Measurements from ENCODE around the gene CHTF18.

The CHTF18 gene

DNA sequence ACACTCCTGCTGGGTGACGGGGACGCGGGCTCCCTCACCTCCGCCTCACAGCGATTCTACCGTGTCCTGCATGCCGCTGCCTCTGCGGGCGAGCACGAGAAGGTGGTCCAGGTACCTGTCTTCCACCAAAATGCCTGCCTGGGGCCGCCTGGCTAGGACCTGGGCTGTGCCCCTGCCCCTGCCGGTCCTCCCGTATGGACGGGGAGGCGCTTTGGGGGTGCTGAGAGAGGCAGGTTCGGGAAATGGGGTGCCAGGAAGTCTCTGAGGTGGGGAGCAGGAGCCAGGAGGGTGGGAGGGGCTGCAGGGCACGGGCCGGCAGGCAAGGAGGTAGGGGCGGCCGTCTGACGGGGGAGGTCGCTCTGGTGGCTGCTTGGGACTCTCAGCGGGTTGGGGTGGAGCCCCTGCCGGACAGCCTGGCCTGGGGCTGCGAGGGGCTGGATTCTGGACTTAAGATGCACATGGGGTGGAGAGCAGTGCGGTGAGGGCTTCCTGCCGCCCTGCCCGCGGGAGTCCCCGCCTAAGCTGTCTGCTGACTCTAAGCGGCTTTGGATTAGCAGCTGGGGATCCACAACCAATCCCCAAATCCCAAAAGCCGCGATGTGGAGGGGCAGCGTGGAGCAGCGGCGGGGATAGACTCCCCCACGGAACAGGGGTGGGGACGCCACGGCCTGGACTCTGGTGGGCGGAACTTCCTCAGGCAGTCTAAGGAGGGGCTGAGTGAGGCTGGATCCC lies 5.8 kb downstream of the CHTF18 start:
- no peak for DNase-seq

GRCh38 chr16:794853-795466 lies 6.5 kb downstream of the CHTF18 start:
- no peak for DNase-seq

- no peak for DNase-seq
Measured at GRCh38 chr16:795580-796229, 7.3 kb downstream of the CHTF18 start.

GRCh38 chr16:796296-797119 lies 8.1 kb downstream of the CHTF18 start:
- DNase-seq = no peak

DNA sequence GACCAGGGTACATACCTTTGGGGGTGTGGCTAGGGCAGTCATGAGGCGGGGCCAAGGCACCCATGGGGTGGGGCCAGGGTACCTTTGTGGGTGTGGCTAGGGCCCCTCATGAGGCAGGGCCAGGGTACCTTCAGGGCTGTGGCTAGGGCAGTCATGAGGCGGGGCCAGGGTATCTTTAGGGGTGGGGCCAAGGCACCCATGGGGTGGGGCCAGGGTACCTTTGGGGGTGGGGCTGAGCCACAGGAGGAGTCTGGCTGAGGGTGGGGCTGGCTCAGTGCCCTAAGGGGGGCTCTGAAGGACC lies 8.7 kb downstream of the CHTF18 start:
- DNase-seq = no peak

DNA sequence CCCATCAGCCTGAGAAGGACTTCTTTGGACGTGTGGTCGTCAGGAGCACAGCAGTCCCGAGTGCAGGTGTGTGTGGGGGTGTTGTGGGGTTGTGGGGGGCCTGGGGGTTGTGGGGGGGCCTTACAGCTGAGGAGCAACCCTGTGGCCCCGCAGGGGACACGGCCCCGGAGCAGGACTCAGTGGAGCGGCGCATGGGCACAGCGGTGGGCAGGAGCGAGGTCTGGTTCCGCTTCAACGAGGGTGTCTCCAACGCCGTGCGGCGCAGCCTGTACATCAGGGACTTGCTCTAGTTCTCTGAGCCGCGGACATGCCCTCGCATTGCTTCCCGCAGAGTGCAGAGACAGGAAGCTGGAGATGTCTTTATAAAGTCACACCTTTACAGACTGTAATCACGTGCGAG lies 9.3 kb downstream of the CHTF18 start:
- DNase-seq = no peak

GRCh38 chr16:798666-799065 lies 10.2 kb downstream of the CHTF18 start:
- no peak for DNase-seq

DNA sequence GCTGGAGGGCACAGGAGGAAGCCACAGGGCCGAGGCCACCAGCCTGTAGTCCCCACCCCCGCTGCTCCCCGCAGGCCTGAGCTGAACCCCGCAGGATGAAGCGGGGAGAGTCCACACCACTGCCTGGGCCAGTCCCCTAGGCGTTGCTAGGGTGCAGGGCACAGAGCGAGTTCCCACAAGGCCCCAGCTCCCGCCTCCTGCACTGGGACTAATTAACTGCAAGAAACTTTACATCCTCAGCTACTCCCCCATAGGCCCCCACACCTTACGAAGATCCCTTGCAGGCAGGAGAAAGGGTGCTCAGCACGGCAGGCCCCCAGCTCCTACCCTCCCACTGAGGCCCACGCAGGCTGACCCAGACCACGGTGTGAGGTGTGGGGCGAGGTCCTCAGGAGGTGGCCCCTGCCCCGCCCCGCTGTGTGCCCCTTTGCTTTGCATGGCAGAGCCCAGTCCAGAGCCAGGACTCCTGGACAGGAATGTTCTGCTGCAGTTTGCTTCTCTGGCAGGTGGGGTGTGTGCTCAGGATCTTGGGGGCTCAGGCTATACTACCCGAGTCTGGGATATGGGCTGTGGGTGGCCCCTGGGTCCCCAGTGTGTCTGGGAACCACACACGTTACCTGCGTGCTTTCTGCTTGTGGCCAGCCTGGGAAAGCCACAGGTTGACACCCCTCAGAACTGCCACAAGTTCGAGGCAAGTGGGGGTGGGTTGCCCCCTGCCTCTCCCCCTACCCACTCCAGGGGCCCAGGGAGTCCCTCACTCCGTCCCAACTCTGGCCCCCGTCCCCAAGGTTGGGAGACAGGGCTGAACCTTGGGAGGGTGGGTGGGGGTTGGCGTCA lies 10.9 kb downstream of the CHTF18 start:
- DNase-seq = no peak

GRCh38 chr16:799948-800833 lies 11.8 kb downstream of the CHTF18 start, which contains the start of gene GNG13:
GNG13 (minus strand) TSS chr16:800734; CDS start chr16:799077, 1,657 bp downstream.
- no peak for DNase-seq

GRCh38 chr16:800834-801511 lies 12.6 kb downstream of the CHTF18 start:
- no peak for DNase-seq

DNA sequence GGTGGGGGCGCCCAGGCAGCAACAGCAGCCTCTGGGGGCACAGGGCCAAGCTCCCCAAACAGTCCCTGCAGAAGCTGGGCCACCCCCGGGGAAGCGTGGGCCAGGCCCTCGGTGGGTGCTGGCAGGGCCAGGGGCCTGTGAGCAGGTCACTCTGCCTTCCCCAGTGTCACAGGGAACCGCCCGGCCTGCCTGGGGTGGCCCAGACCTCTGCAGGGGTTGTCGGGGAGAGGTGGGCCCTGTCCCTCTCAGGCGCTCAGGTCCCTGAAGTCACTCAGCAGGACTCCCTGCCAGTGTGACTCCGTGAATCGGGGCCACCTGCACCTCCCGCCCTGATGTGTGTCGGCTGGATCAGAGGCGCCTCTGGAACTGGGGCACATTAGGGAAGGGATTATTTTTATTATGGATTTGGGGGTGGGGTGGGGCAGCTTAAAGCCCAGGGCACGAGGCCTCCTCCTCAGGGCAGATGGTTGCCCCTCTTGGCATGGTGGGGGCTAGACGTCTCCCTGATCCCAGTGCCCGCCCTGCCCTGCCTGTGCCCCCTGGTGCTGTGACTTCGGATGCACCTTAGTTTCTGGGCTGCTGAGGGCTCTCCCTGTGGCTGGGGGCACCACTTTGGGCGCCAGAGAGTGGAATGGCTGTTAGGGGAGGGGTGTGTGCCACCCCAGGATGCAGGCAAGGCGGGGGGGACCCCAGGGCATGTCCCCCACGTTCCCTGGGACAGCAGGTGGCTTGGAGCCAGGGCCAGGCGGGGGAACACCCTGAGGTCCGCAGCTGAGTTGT lies 13.4 kb downstream of the CHTF18 start:
- DNase-seq = no peak

DNA sequence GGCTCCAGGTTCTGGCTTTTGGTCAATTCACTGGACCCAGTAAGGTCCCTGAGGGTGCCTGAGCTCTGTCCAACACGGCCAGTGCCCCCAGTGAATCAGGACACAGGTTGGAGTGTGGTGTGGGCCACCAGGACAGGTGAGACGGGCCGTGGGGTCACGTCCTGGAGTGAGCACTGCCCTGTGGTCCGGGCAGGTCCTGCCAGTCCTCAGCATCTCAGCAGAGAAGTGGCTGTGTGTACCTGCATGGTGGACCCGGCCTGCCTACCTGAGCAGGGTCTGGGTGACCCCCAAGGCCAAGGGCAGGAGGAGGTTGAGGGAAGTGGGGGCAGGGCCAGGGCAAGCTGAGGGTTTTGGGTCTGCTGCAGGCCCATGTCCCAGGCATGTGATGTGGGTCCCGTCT lies 14.0 kb downstream of the CHTF18 start:
- no peak for DNase-seq

DNA sequence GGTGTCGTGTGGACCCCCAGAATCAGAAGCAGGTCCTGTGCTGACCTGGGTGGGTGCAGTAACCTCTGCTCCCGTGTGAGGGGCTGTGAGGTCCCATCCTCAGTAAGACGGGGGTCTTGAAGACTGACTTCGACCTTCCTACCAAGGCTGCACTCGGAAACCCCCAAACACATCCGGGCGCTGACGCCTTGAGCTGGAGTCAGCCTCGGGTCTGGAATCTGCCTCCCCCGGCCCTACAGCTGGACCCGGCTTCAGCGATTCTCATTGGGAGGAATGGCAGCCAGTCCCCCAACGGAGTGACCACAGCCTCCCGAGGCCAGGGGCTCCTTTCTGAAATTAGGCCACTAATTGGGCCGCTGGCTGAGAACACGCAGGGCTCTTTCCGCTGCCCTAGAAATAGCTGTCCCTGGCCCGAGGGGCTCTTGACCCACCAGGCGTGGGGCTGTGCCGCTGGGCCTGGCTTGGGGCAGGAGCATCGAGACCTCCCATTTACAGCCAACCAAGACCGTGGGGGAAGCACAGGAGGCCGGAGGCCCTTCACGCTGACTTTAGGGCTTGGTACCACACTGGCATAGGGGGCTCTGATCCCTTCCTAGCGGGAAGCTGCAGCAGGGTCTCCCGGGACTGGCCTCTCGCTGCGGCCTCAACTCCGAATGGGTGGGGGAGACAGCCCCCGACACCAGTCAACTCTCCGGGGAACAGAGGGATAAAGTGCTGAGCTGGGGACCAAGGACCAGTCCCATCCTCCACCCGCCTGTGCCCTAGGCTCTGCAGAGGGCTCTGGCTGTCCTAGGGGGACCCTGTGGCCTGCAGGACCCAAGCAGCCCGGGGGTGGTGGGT lies 14.7 kb downstream of the CHTF18 start:
- no peak for DNase-seq

GRCh38 chr16:803754-804080 lies 15.3 kb downstream of the CHTF18 start:
- no peak for DNase-seq

- DNase-seq = no peak
Measured at GRCh38 chr16:804193-805048, 16.0 kb downstream of the CHTF18 start.

DNA sequence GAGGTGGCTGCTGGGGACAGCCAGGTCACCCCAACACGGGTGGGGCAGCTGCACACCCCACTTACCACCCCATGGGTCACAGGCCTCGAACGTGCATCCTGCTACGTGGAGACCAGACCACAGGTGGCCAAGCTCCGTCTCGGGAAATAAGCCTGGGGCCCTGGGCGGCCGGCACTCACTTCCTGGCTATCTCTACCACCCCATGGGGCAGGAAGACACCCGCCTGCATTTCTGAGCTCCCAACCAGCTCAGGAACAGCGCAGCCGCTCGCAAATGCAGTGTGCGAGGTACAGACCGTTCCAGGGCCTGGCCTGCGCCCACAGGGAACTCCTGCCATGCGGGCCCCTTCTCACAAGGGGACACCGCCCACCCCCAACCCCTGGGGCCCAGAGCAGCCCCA lies 17.1 kb downstream of the CHTF18 start:
- no peak for DNase-seq

DNA sequence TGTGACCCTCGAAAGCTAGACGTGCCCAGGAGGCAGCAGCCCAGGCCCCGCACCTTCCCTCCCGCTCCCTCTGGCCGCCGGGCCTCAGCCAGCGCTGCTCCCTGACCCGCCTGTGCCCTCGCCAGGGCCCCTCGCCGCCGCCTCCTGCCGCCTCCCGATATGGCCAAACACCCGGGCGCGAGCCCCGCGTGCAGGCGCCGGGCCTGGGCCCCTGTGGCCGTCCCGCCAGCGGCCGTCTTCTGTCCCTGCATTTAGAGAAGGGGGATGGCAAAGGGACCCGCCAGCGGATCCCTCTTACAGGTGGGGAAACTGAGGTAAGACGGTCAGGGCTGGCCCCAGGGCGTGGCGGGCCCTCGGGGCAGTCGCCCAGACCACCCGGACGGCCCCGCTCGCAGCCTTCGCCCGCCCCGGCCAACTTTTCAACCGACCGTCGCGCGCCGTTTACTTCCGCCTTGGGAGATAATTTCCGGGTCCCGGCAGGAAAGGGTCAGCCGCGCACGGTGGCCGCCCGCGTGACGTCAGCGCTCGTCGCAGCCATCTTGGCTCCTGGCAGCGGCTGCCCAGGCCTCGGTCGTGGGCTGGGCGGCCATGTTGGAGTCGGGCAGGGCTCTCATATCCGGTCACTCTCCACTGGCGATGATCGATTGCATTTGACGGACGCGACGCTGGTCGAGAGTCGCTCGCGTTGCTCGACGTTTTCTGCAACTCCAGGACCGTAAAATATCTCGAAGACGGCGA lies 19.1 kb downstream of the CHTF18 start:
- DNase-seq = peak; percentile 24 to 90 (median 82)
